ENCODE measurements around the gene PSMB11.

GRCh38 chr14:23090254-23090636, 48.2 kb downstream of the PSMB11 start:
- TF ChIP-seq CTCF (IDR thresholded peaks at IDR 0.05) (no peak), POLR2A (IDR thresholded peaks at IDR 0.05) (no peak)

Measured in uterus (tissue), 2 donors.